Activated CD4-positive, alpha-beta T cell treated with anti-CD3 and anti-CD28 coated beads, Interleukin-2, Interleukin-6, amounts not matched to agents 100 ng/mL and 50 ng/mL, durations not matched to agents 16 hours and 8 hours (primary cell): ENCODE results near the gene DNAAF5.
"Not testable (repeated sequence)": the region's sequence is repeated elsewhere in the genome, so short reads cannot be mapped to it uniquely, and the experiment has no call there.

Experiments used
- DNase-seq: peaks from one replicate; pipeline ENCODE4 v3.0.0-alpha.2; 2020

Gene DNAAF5

GRCh38 chr7:730501-731439 lies 4.3 kb downstream of the DNAAF5 start:
- DNase-seq, result no peak

DNA sequence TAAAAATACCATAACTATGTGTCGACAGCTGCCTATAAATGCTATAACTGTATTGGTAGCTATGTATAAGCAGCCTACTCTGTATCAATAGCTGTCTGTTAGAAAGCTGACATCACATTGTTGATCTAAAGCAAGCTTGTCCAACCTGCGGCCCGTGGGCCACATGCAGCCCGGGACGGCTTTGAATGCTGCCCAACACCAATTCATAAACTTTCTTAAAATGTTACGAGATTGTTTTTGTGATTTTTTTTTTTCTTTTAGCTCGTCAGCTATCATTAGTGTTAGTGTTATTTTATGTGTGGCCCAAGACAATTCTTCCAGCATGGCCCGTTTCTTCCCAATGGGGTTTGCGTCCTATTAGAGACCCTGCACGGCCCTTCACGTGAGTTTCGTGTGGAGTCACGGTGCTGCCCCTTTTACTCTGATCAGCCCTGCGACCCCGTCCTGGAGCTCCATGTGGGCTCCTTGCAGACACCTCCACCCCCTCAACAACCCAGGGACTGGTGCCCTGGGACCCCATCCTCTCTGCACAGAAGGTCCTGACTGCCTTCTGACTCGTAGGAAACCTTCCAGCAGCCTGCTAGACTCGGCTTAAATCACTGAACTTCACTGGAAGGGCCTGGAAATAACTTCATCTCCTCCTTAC lies 5.1 kb downstream of the DNAAF5 start:
- DNase-seq, result no peak

GRCh38 chr7:732094-732541 lies 5.6 kb downstream of the DNAAF5 start:
- DNase-seq, result no peak

- no peak for DNase-seq
Observed at GRCh38 chr7:732556-732955, 6.1 kb downstream of the DNAAF5 start.

- DNase-seq, result no peak
Observed at GRCh38 chr7:734214-734613, 7.7 kb downstream of the DNAAF5 start.

DNA sequence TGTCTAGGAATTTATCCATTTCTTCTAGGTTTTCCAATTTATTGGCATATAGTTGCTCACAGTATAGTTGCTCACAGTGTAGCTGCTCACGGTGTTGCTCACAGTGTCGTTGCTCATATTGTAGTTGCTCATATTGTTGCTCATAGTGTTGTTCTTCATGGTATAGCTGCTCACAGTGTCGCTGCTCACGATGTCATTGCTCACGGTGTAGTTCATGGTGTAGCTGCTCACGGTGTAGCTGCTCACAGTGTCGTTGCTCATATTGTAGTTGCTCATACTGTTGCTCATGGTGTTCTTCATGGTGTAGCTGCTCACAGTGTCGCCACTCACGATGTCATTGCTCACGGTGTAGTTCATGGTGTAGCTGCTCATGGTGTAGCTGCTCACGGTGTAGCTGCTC lies 8.3 kb downstream of the DNAAF5 start:
- DNase-seq, result no peak

GRCh38 chr7:738241-738640 lies 11.7 kb downstream of the DNAAF5 start:
- DNase-seq, result no peak

DNA sequence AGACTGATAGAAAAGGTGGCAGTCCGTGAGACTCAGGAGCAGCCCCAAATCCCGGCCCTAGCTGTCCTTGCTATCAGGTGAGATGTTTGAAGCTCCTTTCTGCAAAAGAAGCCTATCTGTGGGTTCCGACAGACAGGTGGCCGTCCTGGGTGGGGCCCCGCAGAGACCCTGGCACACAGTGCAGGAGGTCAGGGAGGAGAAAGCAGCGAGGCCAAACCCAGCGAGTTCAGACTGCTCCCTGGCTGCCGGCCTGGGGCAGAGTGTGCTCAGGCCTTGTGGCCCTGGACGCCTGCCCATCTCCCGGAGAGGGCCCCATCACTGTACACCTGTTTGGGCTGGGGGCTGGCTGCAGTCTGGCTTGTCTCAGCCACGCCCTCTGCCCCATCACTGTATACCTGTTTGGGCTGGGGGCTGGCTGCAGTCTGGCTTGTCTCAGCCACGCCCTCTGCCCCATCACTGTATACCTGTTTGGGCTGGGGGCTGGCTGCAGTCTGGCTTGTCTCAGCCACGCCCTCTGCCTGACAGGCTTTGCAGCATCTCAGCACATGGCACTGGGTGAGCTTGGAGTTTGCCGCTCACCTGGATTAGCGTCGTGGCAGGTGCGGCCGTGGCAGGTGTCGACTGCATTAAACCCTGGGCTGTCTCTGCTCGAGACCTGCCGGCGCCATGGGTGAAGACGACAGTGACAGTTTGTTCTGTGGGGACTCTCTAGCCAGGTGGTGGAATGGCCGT lies 12.4 kb downstream of the DNAAF5 start:
- DNase-seq, result no peak

DNA sequence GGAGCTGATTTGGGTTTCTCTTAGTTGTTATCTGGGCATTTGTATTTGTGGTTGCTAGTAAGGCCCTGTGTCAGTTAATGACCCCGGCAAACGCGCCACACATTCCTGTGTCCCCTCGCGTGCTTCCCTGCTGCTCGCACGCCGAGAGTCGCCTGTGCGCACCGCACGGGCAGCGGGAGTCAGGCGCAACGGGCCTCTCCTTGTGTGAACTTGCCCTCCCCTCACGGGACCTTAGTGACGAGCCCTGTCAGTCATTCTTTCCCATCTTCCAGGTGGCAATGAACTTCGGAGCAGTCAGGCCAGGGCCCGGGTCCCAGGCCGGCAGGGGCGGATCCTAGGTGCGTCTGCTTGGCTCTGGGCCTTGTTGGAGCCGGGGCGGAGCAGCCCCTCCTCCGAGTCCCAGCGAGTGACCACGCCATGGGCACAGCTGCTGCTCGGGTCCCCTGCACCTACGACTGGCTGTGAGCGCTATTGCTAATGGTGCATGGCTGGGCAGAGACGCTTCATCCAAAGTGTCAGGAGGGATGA lies 13.0 kb downstream of the DNAAF5 start:
- no peak for DNase-seq

- DNase-seq, result no peak
Observed at GRCh38 chr7:739983-740942, 13.8 kb downstream of the DNAAF5 start.

GRCh38 chr7:741191-741671 lies 14.7 kb downstream of the DNAAF5 start:
- DNase-seq, result no peak

DNA sequence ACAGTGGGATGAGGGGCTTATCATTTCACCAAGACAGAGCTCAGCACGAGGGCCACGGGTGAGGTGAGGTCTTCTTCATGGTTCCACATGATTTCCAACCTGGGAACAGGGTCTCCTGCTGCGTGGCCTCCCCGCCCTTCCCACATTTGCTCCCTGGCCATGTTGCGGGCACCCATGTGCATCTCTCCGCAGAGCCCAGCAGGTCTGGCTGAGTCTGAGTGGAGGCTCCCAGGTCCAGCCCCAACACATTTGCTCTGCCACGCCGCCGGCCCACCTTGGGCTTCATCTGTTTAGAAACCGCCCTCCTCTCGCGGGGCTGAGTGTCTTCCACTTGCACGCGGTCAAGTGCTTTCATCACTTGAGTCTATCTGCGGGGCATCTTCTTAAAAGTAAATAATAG lies 15.4 kb downstream of the DNAAF5 start:
- no peak for DNase-seq

DNA sequence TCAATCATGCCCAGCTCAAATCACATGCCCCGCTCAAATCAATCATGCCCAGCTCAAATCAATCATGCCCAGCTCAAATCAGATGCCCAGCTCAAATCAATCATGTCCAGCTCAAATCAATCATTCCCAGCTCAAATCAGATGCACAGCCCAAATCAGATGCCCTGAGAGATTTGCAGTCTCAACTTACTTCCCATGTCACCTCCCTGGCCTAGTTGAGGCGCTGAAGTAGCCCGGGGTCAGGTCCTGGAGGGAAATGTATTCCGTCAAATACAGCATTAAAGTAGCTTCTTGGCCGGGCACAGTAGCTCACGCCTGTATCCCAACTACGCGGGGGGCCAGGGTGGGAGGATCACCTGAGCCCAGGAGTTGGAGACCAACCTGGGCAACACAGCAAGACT lies 16.3 kb downstream of the DNAAF5 start:
- DNase-seq, result no peak

GRCh38 chr7:743341-744127 lies 17.0 kb downstream of the DNAAF5 start:
- DNase-seq, result not testable (repeated sequence)

DNA sequence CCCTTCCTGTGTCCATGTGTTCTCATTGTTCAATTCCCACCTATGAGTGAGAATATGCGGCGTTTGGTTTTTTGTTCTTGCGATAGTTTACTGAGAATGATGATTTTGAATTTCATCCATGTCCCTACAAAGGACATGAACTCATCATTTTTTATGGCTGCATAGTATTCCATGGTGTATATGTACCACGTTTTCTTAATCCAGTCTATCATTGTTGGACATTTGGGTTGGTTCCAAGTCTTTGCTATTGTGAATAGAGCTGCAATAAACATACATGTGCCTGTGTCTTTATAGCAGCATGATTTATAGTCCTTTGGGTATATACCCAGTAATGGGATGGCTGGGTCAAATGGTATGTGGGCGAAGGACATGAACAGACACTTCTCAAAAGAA lies 17.6 kb downstream of the DNAAF5 start:
- DNase-seq, result not testable (repeated sequence)

- DNase-seq, result no peak
Observed at GRCh38 chr7:744854-745430, 18.4 kb downstream of the DNAAF5 start.

GRCh38 chr7:745431-746154 lies 19.1 kb downstream of the DNAAF5 start:
- no peak for DNase-seq

- DNase-seq, result no peak
Observed at GRCh38 chr7:746155-747061, 19.9 kb downstream of the DNAAF5 start.

GRCh38 chr7:747186-747585 lies 20.7 kb downstream of the DNAAF5 start:
- no peak for DNase-seq
